Smooth muscle cell of trachea (primary cell): ENCODE results near the gene ADAMTS4. TPM values are rescaled to one million over a fixed set of nuclear protein-coding genes. Genes with fewer than 3 reads are reported as not detected.

Experiments used
- total RNA-seq: library from RNA; depleted of rRNA; stranded (reverse); fragments of >200 nt; gene quantifications from 2 replicates; pipeline ENCODE4 v1.2.1, GENCODE V29; 2014

ADAMTS4 gene
- 2.3 and 3.1 TPM in 2 replicates for total RNA-seq

GRCh38 chr1:161198897-161199431 lies at the start of gene ADAMTS4:
Gene ADAMTS4, minus strand, starts transcription at chr1:161199054. Its CDS starts 427 bp downstream, at chr1:161198627.

GRCh38 chr1:161238039-161238473 lies 39.2 kb upstream of the ADAMTS4 start, which contains the start of gene NR1I3:
Gene NR1I3, minus strand, starts transcription at chr1:161238203. Its CDS starts 1,638 bp downstream, at chr1:161236565.

GRCh38 chr1:161225534-161226319 lies 26.9 kb upstream of the ADAMTS4 start, which contains the start of gene TOMM40L:
Gene TOMM40L, plus strand, starts transcription at chr1:161226060. Its CDS starts 430 bp downstream, at chr1:161226490.

GRCh38 chr1:161215076-161215475 lies 16.2 kb upstream of the ADAMTS4 start, which contains the start of gene FCER1G:
Gene FCER1G, plus strand, starts transcription at chr1:161215295. Its CDS starts 27 bp downstream, at chr1:161215322.

GRCh38 chr1:161201836-161202712 lies 3.2 kb upstream of the ADAMTS4 start, which contains the start of gene NDUFS2:
Gene NDUFS2, plus strand, starts transcription at chr1:161202367. Its CDS starts 19 bp downstream, at chr1:161202386.

GRCh38 chr1:161177112-161177935 lies 21.5 kb downstream of the ADAMTS4 start, which contains the start of gene B4GALT3:
Gene B4GALT3, minus strand, starts transcription at chr1:161177507. Its CDS starts 1,447 bp downstream, at chr1:161176060.

GRCh38 chr1:161165742-161166668 lies 32.8 kb downstream of the ADAMTS4 start, which contains the start of gene PPOX:
Gene PPOX, plus strand, starts transcription at chr1:161166426. Its CDS starts 422 bp downstream, at chr1:161166848.

GRCh38 chr1:161159087-161159912 lies 39.6 kb downstream of the ADAMTS4 start, which contains the start of gene USP21:
Gene USP21, plus strand, starts transcription at chr1:161159500. Its CDS starts 1,141 bp downstream, at chr1:161160641.

GRCh38 chr1:161153682-161154337 lies 45.0 kb downstream of the ADAMTS4 start, which contains the start of gene UFC1:
Gene UFC1, plus strand, starts transcription at chr1:161153978. Its CDS starts 20 bp downstream, at chr1:161153998.

Other genes with a start within 250 kb of the ADAMTS4 start
- not detected in 2 replicates for gene ITLN2, start 244.2 kb downstream of the ADAMTS4 start, total RNA-seq
- gene F11R, start 177.9 kb downstream of the ADAMTS4 start, total RNA-seq: 5.1 and 8.9 TPM in 2 replicates
- 10.6 and 34.8 TPM in 2 replicates for gene TSTD1, start 160.1 kb downstream of the ADAMTS4 start, total RNA-seq
- gene USF1, start 153.1 kb downstream of the ADAMTS4 start, total RNA-seq: 72.8 and 75.5 TPM in 2 replicates
- gene ARHGAP30, start 129.2 kb downstream of the ADAMTS4 start, total RNA-seq: not detected in 2 replicates
- under 0.01 and 0.17 TPM in 2 replicates for gene NECTIN4, start 109.5 kb downstream of the ADAMTS4 start, total RNA-seq
- 1.9 and 4.5 TPM in 2 replicates for gene KLHDC9, start 100.7 kb downstream of the ADAMTS4 start, total RNA-seq
- 17.0 and 36.5 TPM in 2 replicates for gene PFDN2, start 81.0 kb downstream of the ADAMTS4 start, total RNA-seq
- 21.4 and 40.4 TPM in 2 replicates for gene NIT1, start 80.9 kb downstream of the ADAMTS4 start, total RNA-seq
- 29.4 and 35.9 TPM in 2 replicates for gene DEDD, start 66.4 kb downstream of the ADAMTS4 start, total RNA-seq
- 85.7 and 91.3 TPM in 2 replicates for gene UFC1, start 45.1 kb downstream of the ADAMTS4 start, total RNA-seq
- 10.9 and 12.6 TPM in 2 replicates for gene USP21, start 39.6 kb downstream of the ADAMTS4 start, total RNA-seq
- 7.8 and 14.3 TPM in 2 replicates for gene PPOX, start 32.6 kb downstream of the ADAMTS4 start, total RNA-seq
- 13.8 and 18.0 TPM in 2 replicates for gene B4GALT3, start 21.5 kb downstream of the ADAMTS4 start, total RNA-seq
- 180 and 202 TPM in 2 replicates for gene NDUFS2, start 3.3 kb upstream of the ADAMTS4 start, total RNA-seq
- 0.58 TPM in 1 of 2 replicates, not detected in the other for gene FCER1G, start 16.2 kb upstream of the ADAMTS4 start, total RNA-seq
- not detected in 2 replicates for gene APOA2, start 24.6 kb upstream of the ADAMTS4 start, total RNA-seq
- 10.5 and 13.6 TPM in 2 replicates for gene TOMM40L, start 27.0 kb upstream of the ADAMTS4 start, total RNA-seq
- gene NR1I3, start 39.1 kb upstream of the ADAMTS4 start, total RNA-seq: not detected in 2 replicates
- not detected in 2 replicates for gene PCP4L1, start 59.7 kb upstream of the ADAMTS4 start, total RNA-seq
- 0.87 and 0.99 TPM in 2 replicates for gene MPZ, start 110.9 kb upstream of the ADAMTS4 start, total RNA-seq
- 29.6 and 38.7 TPM in 2 replicates for gene SDHC, start 115.3 kb upstream of the ADAMTS4 start, total RNA-seq
- not detected in 2 replicates for gene CFAP126, start 168.8 kb upstream of the ADAMTS4 start, total RNA-seq